IMR-90 (cell line): Measurements from ENCODE around the gene TSSC4. TPM values are rescaled to one million over a fixed set of nuclear protein-coding genes. Genes with fewer than 3 reads are reported as not detected.

Experiments used
- ATAC-seq: fragments of 200-7000 bp; cut with Tn5 transposase; 2 replicates; pipeline ENCODE4 v1.9.1; 2020; ENCODE audit warnings: low read depth, mild to moderate bottlenecking, moderate library complexity
- BruUV-seq: library from RNA; stranded (reverse); fragments of 400-500 nt; replicated peaks from 2 replicates; lab custom pipeline; 2021; lab: Mats Ljungman, UMichigan
- CTCF ChIA-PET: fragments of 300-600 bp; formaldehyde crosslinking; extraction: SDS; loops from one replicate; lab custom pipeline; 2021; ENCODE audit warnings: antibody characterized with exemption; lab: Yijun Ruan, JAX
- POLR2A ChIA-PET: fragments of 300-600 bp; sonication (Branson Sonifier 250); formaldehyde crosslinking; loops from one replicate; lab custom pipeline; 2022; ENCODE audit warnings: antibody characterized with exemption; ENCODE audit not compliant: unreplicated experiment; lab: Charles Lee
- DNase-seq: peaks from one replicate; pipeline ENCODE4 v3.0.0; 2013
- H2AFZ ChIP-seq: replicated peaks from 2 replicates; pipeline ENCODE3; 2013; ENCODE audit warnings: low read length, mild to moderate bottlenecking; ENCODE audit not compliant: poor library complexity
- H2AK5ac ChIP-seq: 2 replicates; pipeline ENCODE4 v1.6.1; 2013; ENCODE audit warnings: low read depth, low read length, inconsistent platforms
- H2AK9ac ChIP-seq: replicated peaks from 2 replicates; pipeline ENCODE3; 2013; ENCODE audit warnings: mild to moderate bottlenecking, low read depth, low read length, moderate library complexity; ENCODE audit not compliant: poor library complexity
- H2BK120ac ChIP-seq: 2 replicates; pipeline ENCODE4 v1.6.1; 2013; ENCODE audit warnings: low read depth, low read length, inconsistent platforms
- H2BK15ac ChIP-seq: 3 replicates; pipeline ENCODE4 v1.6.1; 2013; ENCODE audit warnings: low read depth, low read length, inconsistent platforms
- H2BK20ac ChIP-seq: 2 replicates; pipeline ENCODE4 v1.6.1; 2013; ENCODE audit warnings: low read depth, mild to moderate bottlenecking, inconsistent platforms, low read length, moderate library complexity
- H2BK5ac ChIP-seq: 2 replicates; pipeline ENCODE4 v1.6.1; 2013; ENCODE audit warnings: mild to moderate bottlenecking, low read depth, low read length, inconsistent platforms; ENCODE audit not compliant: poor library complexity, severe bottlenecking
- H3K14ac ChIP-seq: replicated peaks from 2 replicates; pipeline ENCODE4 v1.6.1; 2013; ENCODE audit warnings: low read depth, low read length, inconsistent platforms
- H3K18ac ChIP-seq: 2 replicates; pipeline ENCODE4 v1.6.1; 2013; ENCODE audit warnings: low read depth, low read length, control low read depth
- H3K23ac ChIP-seq: 2 replicates; pipeline ENCODE4 v1.6.1; 2013; ENCODE audit warnings: low read depth, low read length, inconsistent platforms
- H3K27ac ChIP-seq: 2 replicates; pipeline ENCODE4 v1.5.1; 2013; ENCODE audit warnings: mild to moderate bottlenecking, control low read depth, low read length; ENCODE audit not compliant: insufficient read depth
- H3K27me3 ChIP-seq: 2 replicates; pipeline ENCODE4 v1.6.1; 2013; ENCODE audit warnings: low read length; ENCODE audit not compliant: control insufficient read depth, insufficient read depth
- H3K36me3 ChIP-seq: 2 replicates; pipeline ENCODE4 v1.6.1; 2013; ENCODE audit warnings: low read length, mixed read lengths; ENCODE audit not compliant: control insufficient read depth, insufficient read depth
- H3K4ac ChIP-seq: 2 replicates; pipeline ENCODE4 v1.6.1; 2013; ENCODE audit warnings: low read depth, low read length, inconsistent platforms
- H3K4me1 ChIP-seq: 2 replicates; pipeline ENCODE4 v1.6.1; 2013; ENCODE audit warnings: low read length, mixed read lengths; ENCODE audit not compliant: control insufficient read depth, insufficient read depth
- H3K4me2 ChIP-seq: 2 replicates; pipeline ENCODE4 v1.6.1; 2013; ENCODE audit warnings: low read depth, mild to moderate bottlenecking, control low read depth, low read length, moderate library complexity
- H3K4me3 ChIP-seq: 2 replicates; pipeline ENCODE4 v1.5.1; 2013; ENCODE audit warnings: low read depth, mild to moderate bottlenecking, control low read depth, low read length, moderate library complexity; ENCODE audit not compliant: insufficient read depth
- H3K56ac ChIP-seq: 2 replicates; pipeline ENCODE4 v1.6.1; 2013; ENCODE audit warnings: low read length, inconsistent platforms; ENCODE audit not compliant: insufficient read depth; ENCODE audit errors: extremely low read depth
- H3K79me1 ChIP-seq, 2 experiments: 2 replicates each; pipeline ENCODE4 v1.6.1; 2013; ENCODE audit warnings: low read length in 2 of 2, inconsistent platforms in 1 of 2, low read depth in 1 of 2
- H3K9ac ChIP-seq: 2 replicates; pipeline ENCODE4 v1.6.1; 2013; ENCODE audit warnings: low read depth, low read length, control low read depth
- H3K9me1 ChIP-seq: 2 replicates; pipeline ENCODE4 v1.6.1; 2013; ENCODE audit warnings: low read length, inconsistent platforms; ENCODE audit not compliant: insufficient read depth
- H3K9me3 ChIP-seq: 2 replicates; pipeline ENCODE4 v1.6.1; 2013; ENCODE audit warnings: low read length; ENCODE audit not compliant: control insufficient read depth, insufficient read depth
- H4K20me1 ChIP-seq: 2 replicates; pipeline ENCODE4 v1.6.1; 2013; ENCODE audit warnings: low read length, inconsistent platforms; ENCODE audit not compliant: insufficient read depth
- H4K5ac ChIP-seq: 2 replicates; pipeline ENCODE4 v1.6.1; 2013; ENCODE audit warnings: mild to moderate bottlenecking, low read depth, low read length, control low read depth
- H4K8ac ChIP-seq, 2 experiments: 2 replicates each; pipeline ENCODE4 v1.6.1; 2013; ENCODE audit warnings: low read depth in 2 of 2, low read length in 2 of 2, control low read depth in 1 of 2, inconsistent platforms in 1 of 2
- H4K91ac ChIP-seq: 2 replicates; pipeline ENCODE4 v1.6.1; 2013; ENCODE audit warnings: low read depth, low read length, inconsistent platforms; ENCODE audit not compliant: insufficient read depth
- BHLHE40 ChIP-seq: fragments of 150-350 bp; IDR thresholded peaks from 2 replicates; pipeline ENCODE4 v1.6.1; 2016; ENCODE audit warnings: mild to moderate bottlenecking, low read depth, low read length
- CEBPB ChIP-seq: IDR thresholded peaks from 2 replicates; pipeline ENCODE4 v1.6.1; 2012; ENCODE audit warnings: low read depth, low read length, improper control_type of control experiment
- CHD1 ChIP-seq: IDR thresholded peaks from 2 replicates; pipeline ENCODE4 v1.6.1; 2012; ENCODE audit warnings: low read depth, low read length, improper control_type of control experiment
- CTCF ChIP-seq: conservative IDR thresholded peaks from 2 replicates; pipeline ENCODE4 v1.5.1; 2012; ENCODE audit warnings: mild to moderate bottlenecking, low read depth, low read length, improper control_type of control experiment
- ELK1 ChIP-seq: fragments of 150-350 bp; IDR thresholded peaks from 2 replicates; pipeline ENCODE4 v1.6.1; 2016; ENCODE audit warnings: low read depth, mild to moderate bottlenecking, low read length, moderate library complexity, borderline replicate concordance
- FOS ChIP-seq: fragments of 150-350 bp; IDR thresholded peaks from 2 replicates; pipeline ENCODE4 v1.6.1; 2016; ENCODE audit warnings: low read depth, low read length
- MAFK ChIP-seq: IDR thresholded peaks from 2 replicates; pipeline ENCODE4 v1.6.1; 2012; ENCODE audit warnings: low read depth, low read length, improper control_type of control experiment
- MAZ ChIP-seq: IDR thresholded peaks from 2 replicates; pipeline ENCODE4 v1.6.1; 2012; ENCODE audit warnings: low read depth, mild to moderate bottlenecking, low read length, improper control_type of control experiment, moderate library complexity, borderline replicate concordance
- MXI1 ChIP-seq: IDR thresholded peaks from 2 replicates; pipeline ENCODE4 v1.6.1; 2012; ENCODE audit warnings: low read depth, mild to moderate bottlenecking, low read length, moderate library complexity, borderline replicate concordance
- NFE2L2 ChIP-seq: fragments of 150-350 bp; IDR thresholded peaks from 2 replicates; pipeline ENCODE4 v1.6.1; 2016; ENCODE audit warnings: low read depth, mild to moderate bottlenecking, low read length
- POLR2A ChIP-seq: IDR thresholded peaks from 2 replicates; pipeline ENCODE4 v1.6.1; 2012; ENCODE audit warnings: mild to moderate bottlenecking, low read depth, low read length
- RAD21 ChIP-seq: IDR thresholded peaks from 2 replicates; pipeline ENCODE4 v1.6.1; 2012; ENCODE audit warnings: low read length, improper control_type of control experiment
- RCOR1 ChIP-seq: IDR thresholded peaks from 2 replicates; pipeline ENCODE4 v1.6.1; 2012; ENCODE audit warnings: mild to moderate bottlenecking, low read length, improper control_type of control experiment; ENCODE audit not compliant: insufficient replicate concordance
- RFX5 ChIP-seq: IDR thresholded peaks from 2 replicates; pipeline ENCODE4 v1.8.0; 2012; ENCODE audit warnings: low read depth, mild to moderate bottlenecking, low read length, moderate library complexity
- SMC3 ChIP-seq: fragments of 150-350 bp; IDR thresholded peaks from 2 replicates; pipeline ENCODE4 v1.6.1; 2016; ENCODE audit warnings: low read depth, mild to moderate bottlenecking, antibody characterized with exemption, low read length, moderate library complexity
- WGBS, 2 experiments: methylation state at CpG; one replicate each; pipeline versions ENCODE4 v1.1.5 to v1.1.7; 2013; ENCODE audit warnings: missing lambda C conversion rate in 2 of 2; ENCODE audit not compliant: insufficient read length in 1 of 2; ENCODE audit errors: extremely low coverage in 2 of 2; 5-methylcytosine and 5-hydroxymethylcytosine counted together
- dilution Hi-C: fragments of 300-500 bp; cut with HindIII; formaldehyde crosslinking; loops from one replicate; pipeline ENCODE4 v1.14.3; 2018; ENCODE audit warnings: low sequenced_read_pairs; ENCODE audit not compliant: unreplicated experiment
- in situ Hi-C: fragments of 300-500 bp; cut with MboI; formaldehyde crosslinking; loops from 3 replicates; pipeline ENCODE4 v1.14.3; 2019; ENCODE audit warnings: low sequenced_read_pairs, inconsistent platforms, mixed read lengths
- intact Hi-C: fragments of 100-400 bp; cut with micrococcal nuclease; formaldehyde crosslinking; loops from 2 replicates; pipeline ENCODE4 v1.10.0; 2022
- polyA plus RNA-seq, 3 experiments: library from polyadenylated mRNA; depleted of rRNA; stranded (reverse); fragments of >200 nt; gene quantifications; 2 replicates each; pipeline ENCODE4 v1.2.3, GENCODE V29; 2012; ENCODE audit warnings: low replicate concordance in 1 of 3
- total RNA-seq: library from RNA; depleted of rRNA; stranded (reverse); fragments of >200 nt; gene quantifications from 2 replicates; pipeline ENCODE4 v1.2.3, GENCODE V29; 2012
- TF ChIP-seq, protein P1 (sequence below): fragments of 150-350 bp; IDR thresholded peaks from 2 replicates; pipeline ENCODE4 v1.6.1; 2017; ENCODE audit warnings: mild to moderate bottlenecking, antibody characterized with exemption, low read length, low read depth

Gene TSSC4
- total and polyA plus RNA-seq, 2 of the 4 experiments (the other 2 are of a cell fraction): 34.9 to 40.0 TPM

DNA sequence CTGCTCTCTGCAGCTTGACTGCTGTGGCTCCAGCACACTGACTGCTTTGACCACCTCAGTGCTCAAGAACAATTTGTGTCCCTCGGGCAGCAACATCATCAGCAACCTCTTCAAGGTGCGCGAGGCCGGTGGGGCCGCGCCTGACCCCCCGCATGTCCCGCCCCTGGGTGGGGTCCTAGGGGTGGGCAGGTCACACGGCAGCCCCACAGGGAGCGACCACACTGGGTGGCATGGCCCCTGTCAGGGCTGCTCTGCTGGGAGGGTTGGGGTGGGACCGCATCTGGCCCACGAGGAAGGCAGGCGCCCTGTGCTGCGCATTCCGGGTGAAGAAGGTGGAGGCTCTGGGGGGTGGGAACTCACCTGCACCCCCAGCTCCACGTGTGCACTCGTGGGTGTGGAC, 4.7 kb upstream of the TSSC4 start:
- DNase-seq: no peak
- intact Hi-C loops: no loop called here
- Histone ChIP-seq H3K4me2 (no peak overlapping the region), H2AFZ (no peak overlapping the region), H2BK120ac (no peak overlapping the region), H2BK5ac (no peak overlapping the region), H3K14ac (no peak overlapping the region), H3K56ac (no peak overlapping the region), H3K9ac (no peak overlapping the region), H3K79me1 (peaks cover 13 to 27% of the 10 kb centered on the region in 2 experiments), H4K91ac (no peak overlapping the region), H4K20me1 (peaks cover 15% of the 10 kb centered on the region), H3K9me3 (no peaks in the 10 kb centered on the region), H2AK9ac (no peak overlapping the region), H3K23ac (no peak overlapping the region), H3K4me3 (no peak overlapping the region), H3K36me3 (peaks cover 53% of the 10 kb centered on the region), H2AK5ac (no peak overlapping the region), H2BK20ac (no peak overlapping the region), H3K9me1 (no peaks in the 10 kb centered on the region), H3K4ac (no peak overlapping the region), H2BK15ac (no peak overlapping the region), H3K4me1 (peaks cover 10% of the 10 kb centered on the region), H4K5ac (no peak overlapping the region), H3K27ac (no peak overlapping the region), H3K18ac (no peak overlapping the region), H4K8ac (no peak overlapping the region), H3K27me3 (no peaks in the 10 kb centered on the region)
- ATAC-seq: no peak
- POLR2A ChIA-PET: no interaction called here
- WGBS, 2 experiments: 74% methylated on average over 2 of the region's 17 CpGs; no CpG with 5 or more reads in 1 of the 2 experiments
- in situ Hi-C loops: no loop called here
- dilution Hi-C loops: no loop called here
- BruUV-seq: no TSS peak
- TF ChIP-seq CHD1 (no peak), RCOR1 (no peak), FOS (no peak), CEBPB (no peak), POLR2A (no peak), CTCF (no peak), BHLHE40 (no peak), MAZ (no peak), NFE2L2 (no peak), ELK1 (no peak), SMC3 (no peak), MXI1 (no peak), MAFK (no peak), RAD21 (no peak), RFX5 (no peak)
- TF ChIP-seq, protein P1, sequence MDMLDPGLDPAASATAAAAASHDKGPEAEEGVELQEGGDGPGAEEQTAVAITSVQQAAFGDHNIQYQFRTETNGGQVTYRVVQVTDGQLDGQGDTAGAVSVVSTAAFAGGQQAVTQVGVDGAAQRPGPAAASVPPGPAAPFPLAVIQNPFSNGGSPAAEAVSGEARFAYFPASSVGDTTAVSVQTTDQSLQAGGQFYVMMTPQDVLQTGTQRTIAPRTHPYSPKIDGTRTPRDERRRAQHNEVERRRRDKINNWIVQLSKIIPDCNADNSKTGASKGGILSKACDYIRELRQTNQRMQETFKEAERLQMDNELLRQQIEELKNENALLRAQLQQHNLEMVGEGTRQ: no peak
- CTCF ChIA-PET: no interaction called here
